ENCODE results near the gene PRKN.

The PRKN gene

DNA sequence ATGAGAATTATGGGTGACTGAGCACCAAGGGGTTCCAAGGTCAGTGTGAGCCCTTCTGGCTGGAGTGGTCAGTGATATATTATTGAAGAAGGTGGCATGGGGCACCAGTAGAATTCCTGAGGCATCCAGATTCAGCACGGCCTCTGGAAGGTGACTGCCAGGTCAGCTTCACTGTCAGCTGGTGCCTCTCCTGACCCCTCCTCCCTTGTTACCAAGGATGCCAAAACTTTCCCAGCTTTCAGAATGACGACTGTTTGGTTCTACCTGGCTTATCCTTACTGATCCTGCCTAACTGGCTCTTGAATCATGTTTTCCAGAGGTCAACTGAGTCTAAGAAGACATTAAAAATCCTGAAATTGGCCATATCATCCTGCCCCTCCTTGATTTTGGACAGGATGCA, 1264.5 kb downstream of the PRKN start:
- DNase-seq (no peak), ATAC-seq (ENCODE audit: insufficient read depth, low read depth) (no peak)
- Histone ChIP-seq H3K4me3 (ENCODE audit: low read depth in 1 of 2, low read length in 2 of 2) (no peak overlapping the region), H3K79me2 (ENCODE audit: insufficient read depth, low read length) (no peaks in the 10 kb centered on the region), H4K20me1 (ENCODE audit: insufficient read depth, low read length) (no peaks in the 10 kb centered on the region), H2AFZ (ENCODE audit: low read depth, low read length) (no peak overlapping the region), H3K9ac (ENCODE audit: low read depth, low read length) (no peak overlapping the region), H3K27me3 (ENCODE audit: insufficient read depth, low read length, poor library complexity) (no peaks in the 10 kb centered on the region), H3K4me2 (ENCODE audit: insufficient read depth, low read length) (no peak overlapping the region), H3K9me3 (ENCODE audit: insufficient read depth, low read length, severe bottlenecking) (no peaks in the 10 kb centered on the region), H3K4me1 (ENCODE audit: insufficient read depth, low read length) (no peaks in the 10 kb centered on the region), H3K36me3 (ENCODE audit: insufficient read depth, low read length) (no peaks in the 10 kb centered on the region), H3K27ac (ENCODE audit: low read length) (no peak overlapping the region)
- TF ChIP-seq EZH2 (IDR thresholded peaks at IDR 0.05; ENCODE audit: borderline replicate concordance, low read depth, low read length, severe bottlenecking) = no peak
- TF ChIP-seq, protein P1, sequence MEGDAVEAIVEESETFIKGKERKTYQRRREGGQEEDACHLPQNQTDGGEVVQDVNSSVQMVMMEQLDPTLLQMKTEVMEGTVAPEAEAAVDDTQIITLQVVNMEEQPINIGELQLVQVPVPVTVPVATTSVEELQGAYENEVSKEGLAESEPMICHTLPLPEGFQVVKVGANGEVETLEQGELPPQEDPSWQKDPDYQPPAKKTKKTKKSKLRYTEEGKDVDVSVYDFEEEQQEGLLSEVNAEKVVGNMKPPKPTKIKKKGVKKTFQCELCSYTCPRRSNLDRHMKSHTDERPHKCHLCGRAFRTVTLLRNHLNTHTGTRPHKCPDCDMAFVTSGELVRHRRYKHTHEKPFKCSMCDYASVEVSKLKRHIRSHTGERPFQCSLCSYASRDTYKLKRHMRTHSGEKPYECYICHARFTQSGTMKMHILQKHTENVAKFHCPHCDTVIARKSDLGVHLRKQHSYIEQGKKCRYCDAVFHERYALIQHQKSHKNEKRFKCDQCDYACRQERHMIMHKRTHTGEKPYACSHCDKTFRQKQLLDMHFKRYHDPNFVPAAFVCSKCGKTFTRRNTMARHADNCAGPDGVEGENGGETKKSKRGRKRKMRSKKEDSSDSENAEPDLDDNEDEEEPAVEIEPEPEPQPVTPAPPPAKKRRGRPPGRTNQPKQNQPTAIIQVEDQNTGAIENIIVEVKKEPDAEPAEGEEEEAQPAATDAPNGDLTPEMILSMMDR (IDR thresholded peaks at IDR 0.05; ENCODE audit: borderline replicate concordance, extremely low read depth, low read length, poor library complexity, severe bottlenecking) = no peak

- ATAC-seq (ENCODE audit: insufficient read depth, low read depth) (no peak), DNase-seq (no peak)
- Histone ChIP-seq H3K79me2 (ENCODE audit: insufficient read depth, low read length) (no peaks in the 10 kb centered on the region), H2AFZ (ENCODE audit: low read depth, low read length) (no peak overlapping the region), H3K9me3 (ENCODE audit: insufficient read depth, low read length, severe bottlenecking) (no peaks in the 10 kb centered on the region), H3K4me2 (ENCODE audit: insufficient read depth, low read length) (no peak overlapping the region), H3K9ac (ENCODE audit: low read depth, low read length) (no peak overlapping the region), H3K4me1 (ENCODE audit: insufficient read depth, low read length) (no peaks in the 10 kb centered on the region), H3K36me3 (ENCODE audit: insufficient read depth, low read length) (no peaks in the 10 kb centered on the region), H4K20me1 (ENCODE audit: insufficient read depth, low read length) (no peaks in the 10 kb centered on the region), H3K27me3 (ENCODE audit: insufficient read depth, low read length, poor library complexity) (no peaks in the 10 kb centered on the region), H3K27ac (ENCODE audit: low read length) (no peak overlapping the region), H3K4me3 (ENCODE audit: low read depth in 1 of 2, low read length in 2 of 2) (no peak overlapping the region)
- TF ChIP-seq, protein P1 (IDR thresholded peaks at IDR 0.05; ENCODE audit: borderline replicate concordance, extremely low read depth, low read length, poor library complexity, severe bottlenecking) = no peak
- no peak for TF ChIP-seq EZH2 (IDR thresholded peaks at IDR 0.05; ENCODE audit: borderline replicate concordance, low read depth, low read length, severe bottlenecking)
Measured at GRCh38 chr6:161462148-161462547, 1265.4 kb downstream of the PRKN start.

DNA sequence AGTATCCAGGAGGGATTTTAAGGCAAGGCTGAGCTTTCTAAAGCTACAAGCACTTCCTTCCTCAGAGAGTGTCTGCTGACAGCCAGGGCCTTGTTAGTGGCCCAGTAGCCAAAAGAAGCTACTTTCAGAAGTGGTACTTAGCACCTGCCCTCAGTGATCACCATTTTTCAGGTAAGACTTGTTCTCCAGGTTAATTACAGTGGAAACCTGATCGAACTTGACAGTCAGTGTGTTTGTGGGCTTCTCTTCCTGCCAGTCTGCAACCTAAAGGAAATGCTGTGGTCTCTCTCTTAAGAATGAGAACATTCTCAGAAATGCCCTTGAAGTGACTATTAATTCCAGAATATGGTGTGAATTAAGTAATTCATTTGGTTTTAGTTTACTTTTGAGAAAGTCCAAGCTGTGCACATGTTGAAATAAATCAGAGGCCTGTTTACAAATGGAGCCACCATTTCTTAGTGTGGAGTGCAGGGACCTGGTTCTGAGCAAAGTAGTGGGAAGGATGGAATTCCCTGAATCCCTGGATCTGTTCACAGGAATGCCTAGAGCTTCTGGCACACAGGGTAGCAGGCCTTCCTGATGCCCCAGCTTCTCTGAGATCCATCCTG, 1268.5 kb downstream of the PRKN start:
- no peaks in the 10 kb centered on the region for H3K79me2 ChIP-seq (ENCODE audit: insufficient read depth, low read length)
- H3K36me3 ChIP-seq (ENCODE audit: insufficient read depth, low read length) = no peaks in the 10 kb centered on the region
- H3K9me3 ChIP-seq (ENCODE audit: insufficient read depth, low read length, severe bottlenecking) = no peaks in the 10 kb centered on the region
- H2AFZ ChIP-seq (ENCODE audit: low read depth, low read length) = no peak overlapping the region
- no peak overlapping the region for H3K27ac ChIP-seq (ENCODE audit: low read length)
- no peak for DNase-seq
- H3K9ac ChIP-seq (ENCODE audit: low read depth, low read length) = no peak overlapping the region
- no peaks in the 10 kb centered on the region for H3K4me1 ChIP-seq (ENCODE audit: insufficient read depth, low read length)
- no peak overlapping the region for H3K4me2 ChIP-seq (ENCODE audit: insufficient read depth, low read length)
- no peak for ATAC-seq (ENCODE audit: insufficient read depth, low read depth)
- H3K27me3 ChIP-seq (ENCODE audit: insufficient read depth, low read length, poor library complexity) = no peaks in the 10 kb centered on the region
- no peak overlapping the region for H3K4me3 ChIP-seq (ENCODE audit: low read depth in 1 of 2, low read length in 2 of 2)
- no peaks in the 10 kb centered on the region for H4K20me1 ChIP-seq (ENCODE audit: insufficient read depth, low read length)
- no peak for TF ChIP-seq EZH2 (IDR thresholded peaks at IDR 0.05; ENCODE audit: borderline replicate concordance, low read depth, low read length, severe bottlenecking)
- TF ChIP-seq, protein P1 (IDR thresholded peaks at IDR 0.05; ENCODE audit: borderline replicate concordance, extremely low read depth, low read length, poor library complexity, severe bottlenecking) = no peak

All from DND-41 (cell line).